Activated gamma-delta T cell (primary cell): ENCODE results near the gene PITX1.
"Not testable (repeated sequence)": the region's sequence is repeated elsewhere in the genome, so short reads cannot be mapped to it uniquely, and the experiment has no call there.

Experiments
- DNase-seq: peaks from one replicate; lab custom pipeline; 2025; lab: John Stamatoyannopoulos, UW

The PITX1 gene

DNA sequence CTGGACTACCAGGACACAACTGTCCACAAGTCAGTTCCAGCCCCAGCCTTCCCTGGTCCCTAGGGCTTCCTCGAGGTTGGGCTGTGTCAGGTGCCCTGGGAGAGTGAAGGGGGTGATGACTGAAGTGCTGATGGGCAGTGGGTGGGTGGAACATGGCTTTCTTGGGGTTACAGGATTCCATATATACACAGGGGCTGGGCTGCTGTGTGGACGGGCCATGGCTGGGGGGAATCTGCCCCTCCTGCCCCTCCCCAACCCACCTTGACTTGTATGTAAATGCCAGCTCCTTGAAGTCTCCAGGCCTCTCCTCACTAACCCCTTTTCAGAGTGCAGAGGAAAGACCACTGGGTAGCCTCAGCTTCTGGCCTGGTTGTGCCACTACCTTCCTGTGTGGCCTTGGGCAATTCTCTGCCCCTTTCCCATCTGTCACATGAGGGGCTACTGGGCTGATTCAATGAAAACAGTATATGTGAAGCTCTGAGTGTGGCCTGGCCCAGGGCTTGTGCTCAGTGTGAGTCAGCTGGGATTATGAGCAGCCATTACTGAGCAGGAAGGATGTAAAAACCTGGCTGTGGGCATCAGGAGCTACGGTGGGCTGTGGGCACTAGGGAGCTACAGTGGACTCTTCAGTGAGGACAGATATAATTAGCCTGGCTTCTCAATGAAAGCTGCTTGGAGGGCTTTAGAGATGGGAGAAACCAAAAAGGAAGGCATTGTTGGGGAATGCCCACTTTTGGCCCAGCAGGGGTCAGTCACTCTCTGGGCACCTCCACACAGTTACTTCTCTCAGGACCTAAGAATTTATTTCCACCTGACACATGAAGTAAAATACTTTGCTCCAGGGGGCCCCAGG is 23.3 kb downstream of the PITX1 start:
- DNase-seq, result no peak

DNA sequence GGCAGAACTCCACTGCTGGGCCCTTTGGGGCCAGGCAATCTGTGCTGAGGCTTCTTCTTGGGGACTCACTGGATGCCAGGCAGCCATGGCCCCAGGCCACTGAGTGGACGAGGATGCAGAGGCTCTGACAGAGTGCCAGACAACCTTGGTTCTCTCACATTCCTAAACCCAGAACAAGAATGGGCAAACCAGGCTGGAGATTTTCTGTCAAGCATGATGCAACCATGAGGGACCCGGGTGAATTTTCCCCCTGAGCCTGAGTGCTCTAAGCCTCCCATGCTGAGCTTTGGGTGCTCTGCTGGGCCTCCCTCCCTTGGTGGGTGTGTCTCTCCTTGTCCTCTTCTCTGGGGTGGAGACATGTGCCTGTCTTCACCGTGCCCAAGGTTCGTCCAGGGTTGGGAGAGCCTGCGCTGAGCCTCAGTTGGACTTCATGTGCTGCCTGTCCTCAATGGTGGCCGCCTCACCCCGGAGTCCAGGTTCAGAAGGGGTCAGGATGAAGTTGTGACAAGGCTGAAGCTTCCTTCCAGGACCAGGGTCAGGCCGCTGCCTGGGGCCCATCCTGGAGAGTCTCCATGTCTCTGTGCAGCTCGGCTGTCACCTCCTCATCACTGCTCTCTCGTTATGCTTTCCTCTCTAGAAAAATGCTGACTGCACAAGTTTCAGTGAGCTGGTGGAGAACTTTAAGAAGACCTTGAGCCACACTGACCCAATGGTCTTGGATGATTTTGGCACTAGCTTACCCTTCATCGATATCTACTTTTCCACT is 24.1 kb downstream of the PITX1 start:
- no peak for DNase-seq

DNA sequence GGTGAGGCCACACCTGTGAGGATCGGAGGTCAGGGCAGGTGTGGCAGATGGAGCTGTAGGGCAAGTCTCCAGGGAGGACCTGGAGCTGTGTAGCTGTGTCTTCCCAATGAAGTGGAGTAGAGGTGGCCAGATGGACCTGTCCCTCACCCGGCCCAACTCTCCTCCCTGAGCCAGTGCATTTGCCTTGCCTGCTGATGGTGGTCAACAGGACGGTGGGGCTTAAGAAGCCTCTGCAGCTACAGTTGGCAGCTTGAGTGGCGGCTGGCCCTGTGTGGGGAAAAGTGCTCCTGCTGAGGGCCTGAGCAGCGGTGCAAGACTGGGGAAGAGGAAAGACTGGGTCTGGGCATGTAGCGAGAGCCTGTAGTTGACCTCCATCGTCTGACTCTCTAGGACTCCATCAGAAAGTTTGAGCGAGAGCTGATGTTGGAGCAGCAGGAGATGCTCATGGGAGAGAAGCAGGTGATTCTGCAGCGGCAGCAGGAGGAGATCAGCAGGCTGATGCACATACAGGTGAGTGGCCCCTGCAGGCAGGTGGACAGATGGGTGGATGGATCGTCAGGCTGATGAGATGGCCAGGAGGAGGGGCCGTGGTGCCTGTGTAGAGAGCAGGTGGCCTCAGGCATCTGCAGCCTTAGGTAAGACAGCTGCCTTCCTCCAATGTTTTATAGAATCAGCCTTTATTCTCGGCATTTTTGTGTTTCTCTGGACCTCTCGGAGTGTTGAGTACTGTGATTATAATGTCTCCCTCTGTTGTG is 24.9 kb downstream of the PITX1 start:
- DNase-seq, result no peak

DNA sequence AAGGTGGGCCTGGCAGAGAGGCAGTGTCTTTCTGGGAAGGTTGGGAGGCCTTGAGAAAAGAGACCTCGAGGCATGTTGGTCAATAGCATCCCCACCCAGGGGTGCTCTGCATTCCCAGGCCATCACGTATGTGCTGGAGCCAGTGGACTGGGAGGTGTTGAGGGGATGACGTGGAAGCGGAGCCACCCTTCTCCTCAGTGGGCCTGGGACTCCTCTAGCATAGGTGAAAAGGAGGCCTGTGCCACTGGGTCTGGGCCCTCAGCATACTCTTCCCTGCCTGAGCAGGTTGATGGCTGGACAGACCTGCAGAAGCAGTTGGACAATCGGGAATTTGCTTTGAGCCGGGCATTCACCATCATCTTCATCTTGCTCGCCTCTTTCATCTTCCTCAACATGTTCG is 25.5 kb downstream of the PITX1 start:
- no peak for DNase-seq

DNA sequence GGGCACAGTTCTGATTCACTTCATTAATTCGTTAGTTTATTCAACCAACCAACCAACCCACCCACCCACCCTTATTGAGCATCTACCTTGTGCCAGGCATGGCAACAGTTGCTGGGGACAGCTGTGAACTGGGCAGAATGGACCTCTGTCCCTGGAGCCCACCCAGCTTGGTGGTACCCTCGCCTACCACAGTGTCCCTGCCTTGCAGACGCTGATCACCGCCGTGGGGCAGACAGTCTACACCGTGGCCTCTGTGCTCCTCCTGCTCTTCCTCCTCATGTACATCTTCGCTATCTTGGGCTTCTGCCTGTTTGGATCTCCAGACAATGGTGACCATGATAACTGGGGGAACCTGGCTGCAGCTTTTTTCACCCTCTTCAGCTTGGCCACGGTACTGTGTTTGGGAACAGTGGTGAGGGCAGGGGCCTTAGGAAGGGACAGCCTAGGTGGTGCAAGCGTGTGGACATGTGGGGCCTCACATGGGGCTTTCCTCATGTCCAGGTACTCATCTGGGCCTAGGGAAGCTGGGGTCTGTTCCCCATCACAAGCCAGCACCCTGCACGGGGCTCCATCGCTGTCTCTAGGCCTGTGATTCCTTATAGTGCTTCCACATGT is 26.2 kb downstream of the PITX1 start:
- no peak for DNase-seq

DNA sequence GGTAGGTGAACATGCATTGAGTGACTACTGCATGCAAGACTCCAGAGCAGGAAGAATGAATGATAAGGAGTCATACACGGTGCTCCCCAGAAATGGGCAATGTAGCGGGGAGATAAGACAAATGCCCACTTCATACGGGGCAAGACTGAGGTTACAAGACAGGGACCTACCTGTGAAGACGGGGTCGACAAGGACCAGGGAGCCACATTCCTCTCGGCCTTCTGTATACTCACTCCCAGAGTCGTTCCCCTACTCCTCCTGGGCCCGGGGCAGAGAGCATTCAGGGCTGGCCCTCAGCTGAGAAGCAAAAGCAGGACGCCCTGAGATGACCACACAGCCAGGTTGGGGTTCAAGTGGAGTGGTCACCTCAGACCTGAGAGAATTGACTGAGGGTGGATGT is 26.7 kb downstream of the PITX1 start:
- DNase-seq, result no peak

DNA sequence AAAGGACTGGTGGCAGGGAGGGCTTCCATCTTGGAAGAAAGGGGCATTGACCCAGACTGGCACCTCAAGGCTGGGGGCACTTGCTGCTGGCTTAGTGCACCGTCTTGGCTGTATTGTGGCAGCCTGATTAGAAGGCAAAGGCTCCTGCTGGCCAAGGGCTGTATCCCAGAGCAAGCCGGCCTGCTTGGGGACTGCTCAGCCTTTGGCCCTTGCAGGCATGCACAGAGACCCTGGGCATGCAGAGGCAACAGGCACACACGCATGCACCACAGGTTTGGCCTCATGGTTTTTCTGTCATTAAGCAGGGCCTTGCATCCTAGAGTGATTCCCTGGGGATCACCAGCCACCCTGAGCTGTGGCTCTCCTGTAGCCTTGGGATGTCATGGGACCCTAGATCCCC is 29.0 kb downstream of the PITX1 start:
- no peak for DNase-seq

DNA sequence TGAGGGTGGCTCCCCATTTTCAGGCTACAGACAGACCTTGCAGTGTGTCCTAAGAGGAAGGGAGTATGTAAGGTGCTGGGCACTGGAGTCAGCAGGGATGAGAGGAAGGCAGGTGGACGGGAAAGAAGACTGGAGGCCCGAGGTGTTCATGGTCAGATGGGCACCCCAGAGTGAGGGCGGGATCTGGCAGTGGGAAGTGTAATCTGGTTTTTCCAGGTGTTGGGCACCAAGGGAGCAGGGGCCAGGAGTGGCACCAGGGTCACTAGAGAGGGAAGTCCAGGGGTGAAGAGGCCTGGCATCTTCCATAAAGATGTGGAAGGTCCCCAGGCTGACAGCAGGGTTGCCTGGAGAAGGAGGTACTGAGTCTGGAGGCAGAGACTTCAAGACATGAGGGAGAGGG is 29.7 kb downstream of the PITX1 start:
- DNase-seq, result no peak

DNA sequence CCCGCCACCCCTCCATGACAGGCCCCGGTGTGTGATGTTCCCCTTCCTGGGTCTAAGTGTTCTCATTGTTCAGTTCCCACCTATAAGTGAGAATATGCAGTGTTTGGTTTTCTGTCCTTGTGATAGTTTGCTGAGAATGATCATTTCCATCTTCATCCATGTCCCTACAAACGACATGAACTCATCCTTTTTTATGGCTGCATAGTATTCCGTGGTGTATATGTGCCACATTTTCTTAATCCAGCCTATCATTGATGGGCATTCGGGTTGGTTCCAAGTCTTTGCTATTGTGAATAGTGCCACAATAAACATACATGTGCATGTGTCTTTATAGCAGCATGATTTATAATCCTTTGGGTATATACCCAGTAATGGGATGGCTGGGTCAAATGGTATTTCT is 36.0 kb downstream of the PITX1 start:
- DNase-seq, result not testable (repeated sequence)

DNA sequence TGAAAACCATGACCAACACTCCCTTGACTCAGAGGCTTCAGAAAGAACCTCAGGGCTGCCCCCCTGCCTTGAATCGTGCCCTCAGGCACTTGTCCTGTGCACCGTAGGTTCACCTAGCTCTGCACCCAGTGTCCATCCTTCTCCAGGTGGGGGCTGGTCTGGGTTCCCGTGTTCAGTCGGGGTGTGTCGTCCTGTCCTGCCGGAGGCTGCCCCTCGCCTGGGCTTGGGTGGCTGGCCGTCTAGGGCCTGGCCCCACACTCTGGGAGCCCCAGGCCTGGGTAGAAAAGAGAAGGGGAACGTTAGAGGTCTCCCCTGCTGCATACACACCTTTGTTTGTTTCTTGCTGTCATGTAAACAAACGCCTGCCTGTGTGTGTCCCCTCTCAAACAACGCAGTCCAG is 37.0 kb downstream of the PITX1 start:
- no peak for DNase-seq

DNA sequence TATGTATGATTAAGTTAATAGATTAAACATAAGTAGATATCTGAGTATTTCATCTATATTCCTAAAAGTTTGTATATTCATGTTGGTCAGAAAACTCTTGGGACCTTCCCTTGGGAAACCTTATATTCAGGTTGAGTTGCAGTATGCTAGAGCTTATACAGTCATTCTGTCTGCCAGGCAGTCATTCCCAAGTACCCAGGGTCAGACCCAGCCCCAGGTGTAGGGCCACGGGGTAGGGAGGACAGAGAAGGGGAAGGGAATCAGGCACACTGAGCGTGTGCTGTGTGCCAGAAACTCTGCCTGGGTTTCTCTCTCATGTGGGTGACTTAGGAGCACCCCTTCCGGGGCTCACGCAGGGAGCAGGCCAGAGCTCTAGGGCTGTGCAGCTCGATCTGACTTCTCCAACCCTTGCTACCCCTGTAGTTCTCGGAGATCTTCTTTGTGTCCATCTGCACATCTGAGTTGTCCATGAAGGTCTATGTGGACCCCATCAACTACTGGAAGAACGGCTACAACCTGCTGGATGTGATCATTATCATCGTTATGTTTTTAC is 38.1 kb downstream of the PITX1 start:
- DNase-seq, result no peak

DNA sequence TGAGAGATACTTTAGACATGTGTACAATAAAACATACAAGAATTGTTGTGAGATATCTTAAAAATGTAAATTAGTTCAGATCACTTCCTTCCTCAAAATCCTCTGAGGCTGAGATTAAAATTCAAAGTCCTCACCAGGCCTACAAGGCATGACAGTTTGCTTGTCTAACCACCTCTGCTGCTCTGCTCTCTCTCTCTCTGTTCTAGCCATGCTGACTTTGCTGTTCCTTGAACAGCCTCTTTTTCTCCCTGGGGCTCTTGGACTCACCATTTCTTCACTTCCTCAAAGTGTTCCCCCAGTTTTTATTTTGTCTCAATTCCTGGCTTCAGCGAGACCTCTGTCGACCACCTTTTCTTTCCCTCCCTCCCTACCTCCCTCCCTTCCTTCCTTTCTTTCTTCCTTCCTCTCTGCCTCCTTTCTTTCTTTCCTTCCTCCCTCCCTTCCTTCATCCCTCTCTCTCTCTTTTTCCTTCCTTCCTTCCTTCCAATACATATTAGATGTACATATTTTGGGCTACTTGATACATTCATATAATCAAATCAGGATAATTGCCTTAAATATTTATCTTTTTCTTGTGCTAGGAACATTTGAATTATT is 39.4 kb downstream of the PITX1 start:
- DNase-seq, result no peak

DNA sequence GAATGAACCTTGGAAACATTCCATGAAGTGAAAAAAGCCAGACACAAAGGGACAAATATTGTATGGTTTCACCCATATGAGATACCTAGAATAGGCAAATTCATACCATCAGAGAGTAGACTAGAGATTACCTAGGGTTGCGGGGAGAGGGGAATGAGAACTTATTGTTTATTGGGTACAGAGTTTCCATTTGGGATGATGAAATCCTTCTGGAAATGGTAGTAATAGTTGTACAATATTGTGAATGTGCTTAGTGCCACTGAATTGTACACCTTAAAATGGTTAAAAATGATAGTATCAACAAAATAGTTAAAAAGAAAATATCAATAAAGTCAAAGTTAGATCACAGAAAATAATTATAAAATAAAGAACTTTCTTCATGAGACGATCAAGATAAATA is 40.9 kb downstream of the PITX1 start:
- no peak for DNase-seq

DNA sequence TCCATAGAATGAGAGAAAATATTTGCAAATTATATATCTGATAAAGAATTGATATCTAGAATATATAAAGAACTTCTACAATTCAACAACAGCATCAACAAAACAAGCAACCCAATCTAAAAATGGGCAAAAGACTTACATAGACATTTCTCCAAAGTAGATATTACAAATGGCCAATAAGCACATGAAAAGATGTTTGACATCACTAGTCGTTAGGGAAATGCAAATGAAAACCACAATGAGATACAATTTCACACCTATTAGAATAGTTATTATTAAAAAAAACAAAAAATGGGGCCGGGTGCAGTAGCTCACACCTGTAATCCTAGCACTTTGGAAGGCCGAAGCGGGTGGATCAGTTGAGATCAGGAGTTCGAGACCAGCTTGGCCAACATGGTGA is 41.9 kb downstream of the PITX1 start:
- DNase-seq, result no peak

DNA sequence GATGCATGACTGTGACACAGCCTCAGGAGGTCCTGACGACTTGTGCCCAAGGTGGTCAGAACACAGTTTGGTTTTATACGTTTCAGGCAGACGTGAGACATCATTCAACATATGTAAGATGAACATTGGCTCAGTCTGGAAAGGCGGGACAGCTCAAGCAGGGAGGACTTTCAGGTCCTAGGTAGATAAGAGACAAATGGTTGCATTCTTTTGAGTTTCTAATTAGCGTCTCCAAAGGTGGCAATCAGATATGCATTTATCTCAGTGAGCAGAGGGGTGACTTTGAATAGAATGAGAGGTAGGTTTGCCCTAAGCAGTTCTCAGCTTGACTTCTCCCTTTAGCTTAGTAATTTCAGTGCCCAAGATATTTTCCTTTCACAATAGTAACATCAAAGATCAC is 43.8 kb downstream of the PITX1 start:
- DNase-seq, result not testable (repeated sequence)

DNA sequence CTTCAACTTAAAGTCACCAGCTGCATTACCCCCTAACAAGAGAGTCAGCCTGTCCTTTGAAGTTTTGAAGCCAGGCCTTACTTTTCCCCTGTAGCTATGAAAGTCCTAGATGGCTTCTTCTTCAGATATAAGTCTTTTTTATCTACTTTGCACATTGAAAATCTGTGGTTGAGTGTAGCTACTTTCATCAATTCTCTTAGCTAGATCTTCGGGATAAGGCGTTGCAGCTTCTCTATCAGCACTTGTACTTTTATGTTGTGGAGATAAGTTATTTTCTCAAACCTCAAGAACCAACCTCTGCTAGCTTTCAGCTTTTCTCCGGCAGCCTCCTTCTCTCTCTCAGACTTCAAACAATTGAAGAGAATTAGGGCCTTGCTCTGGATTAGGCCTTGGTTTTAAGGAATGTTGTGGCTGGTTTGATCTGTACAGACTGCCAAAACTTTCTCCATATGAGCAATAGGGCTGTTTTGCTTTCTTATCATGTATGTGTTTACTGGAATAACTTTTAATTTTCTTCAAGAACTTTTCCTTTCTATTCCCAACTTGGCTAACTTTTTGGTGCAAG is 44.7 kb downstream of the PITX1 start:
- no peak for DNase-seq

DNA sequence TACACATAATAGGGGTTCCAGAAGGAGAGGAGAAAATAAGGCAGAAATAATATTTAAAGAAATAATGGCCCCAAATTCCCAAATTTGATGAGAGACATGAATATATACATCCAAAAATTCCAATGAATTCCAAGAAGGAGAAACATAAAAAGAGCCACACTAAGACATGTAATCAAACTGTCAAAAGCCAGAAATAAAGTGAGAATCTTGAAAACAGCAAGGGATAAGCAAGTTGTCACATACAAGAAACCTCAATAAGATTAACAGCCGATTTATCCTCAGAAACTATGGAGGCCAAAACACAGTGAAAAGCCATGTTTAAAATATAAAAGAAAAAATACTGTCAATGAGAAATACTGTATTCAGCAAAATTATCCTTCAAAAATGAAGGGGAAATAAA is 51.8 kb downstream of the PITX1 start:
- no peak for DNase-seq

DNA sequence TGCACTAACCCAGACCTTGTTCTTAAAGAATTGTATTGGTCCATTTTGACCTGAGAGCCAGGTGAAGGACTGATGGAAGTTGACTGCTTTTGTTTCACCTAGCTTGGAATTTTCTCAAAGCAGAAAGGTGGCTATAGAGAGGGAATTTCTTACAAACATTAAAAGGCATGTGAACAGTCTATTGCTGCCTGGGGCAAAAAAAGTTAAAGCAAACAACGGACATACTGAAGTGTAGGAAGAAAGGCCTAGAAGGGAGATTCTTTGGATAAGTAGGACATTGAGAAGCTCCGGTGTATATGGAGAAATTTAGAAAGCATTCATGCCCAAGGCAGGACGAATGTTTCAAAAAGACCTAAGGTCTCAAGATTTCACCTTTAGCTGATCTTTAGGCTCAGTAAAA is 54.6 kb downstream of the PITX1 start:
- DNase-seq, result no peak
